HCT116 (cell line): ENCODE data around the gene HELZ2.

ENCODE experiments used
- CEBPB ChIP-seq: IDR thresholded peaks from 2 replicates; pipeline ENCODE4 v1.6.1; 2012; ENCODE audit warnings: low read depth
- CTCF ChIP-seq, 3 experiments: fragments of 200-600 bp in 1 of 3; sonication (generic) in 1 of 3; IDR thresholded peaks in 2 of 3; conservative IDR thresholded peaks in 1 of 3; 2 replicates each; pipeline ENCODE4 v1.5.1; 2012 to 2017; ENCODE audit warnings: low read depth in 2 of 3, low read length in 2 of 3, antibody characterized with exemption in 1 of 3, borderline replicate concordance in 1 of 3, control low read depth in 1 of 3, mild to moderate bottlenecking in 1 of 3, mixed read lengths in 1 of 3, mixed run types in 1 of 3, moderate library complexity in 1 of 3; ENCODE audit not compliant: insufficient read depth in 1 of 3
- POLR2A ChIP-seq: IDR thresholded peaks from 2 replicates; pipeline ENCODE4 v1.7.0; 2011; ENCODE audit warnings: borderline replicate concordance; ENCODE audit not compliant: insufficient read depth, insufficient read length; ENCODE audit errors: extremely low read depth
- POLR2AphosphoS5 ChIP-seq: IDR thresholded peaks from 2 replicates; pipeline ENCODE4 v1.6.1; 2011; ENCODE audit warnings: mild to moderate bottlenecking, low read depth, low read length, moderate library complexity
- RAD21 ChIP-seq: IDR thresholded peaks from 2 replicates; pipeline ENCODE4 v1.6.1; 2012; ENCODE audit warnings: low read depth, mild to moderate bottlenecking
- TCF7L2 ChIP-seq: IDR thresholded peaks from 2 replicates; pipeline ENCODE4 v1.7.0; 2011; ENCODE audit warnings: borderline replicate concordance, inconsistent platforms; ENCODE audit not compliant: insufficient read depth, insufficient read length; ENCODE audit errors: extremely low read depth
- ZNF274 ChIP-seq: fragments of 200-500 bp; sonication (Bioruptor generic); IDR thresholded peaks from 2 replicates; pipeline ENCODE4 v1.6.1; 2014; ENCODE audit warnings: mild to moderate bottlenecking, low read depth, low read length, inconsistent platforms

GRCh38 chr20:63622096-63622495, 48.1 kb upstream of the HELZ2 start:
- no peak for TF ChIP-seq POLR2A
- no peak for TF ChIP-seq CTCF (IDR thresholded peaks at IDR 0.05 in 2 of 3, conservative IDR thresholded peaks at IDR 0.05 in 1 of 3; ENCODE audit: borderline replicate concordance in 1 of 3, insufficient read depth in 1 of 3, low read depth in 2 of 3, low read length in 2 of 3)
- no peak for TF ChIP-seq CEBPB
- no peak for TF ChIP-seq ZNF274
- no peak for TF ChIP-seq TCF7L2
- no peak for TF ChIP-seq POLR2AphosphoS5
- TF ChIP-seq RAD21 = no peak
